Gastrocnemius medialis (tissue), 4 donors: ENCODE measurements around the gene PCCB. TPM values are rescaled to one million over a fixed set of nuclear protein-coding genes. Genes with fewer than 3 reads are reported as not detected.
"Not testable (repeated sequence)": the region's sequence is repeated elsewhere in the genome, so short reads cannot be mapped to it uniquely, and the experiment has no call there.

ENCODE experiments used
- ATAC-seq, 2 donors: fragments of 150-250 bp; one replicate each; pipeline ENCODE4 v1.9.1; 2016
- DNase-seq, 2 donors: peaks; one replicate each; pipeline ENCODE4 v3.0.0-alpha.2; 2019
- H3K27ac ChIP-seq, 4 donors: fragments of 200-600 bp; sonication (generic); 1 replicate in 1 of 4; 2 replicates in 3 of 4; pipeline ENCODE4 v1.5.1; 2016 to 2018; ENCODE audit warnings: mild to moderate bottlenecking in 2 of 4, moderate library complexity in 1 of 4
- H3K27me3 ChIP-seq, 3 donors: fragments of 200-600 bp; sonication (generic) in 2 of 3; 1 replicate in 1 of 3; 2 replicates in 2 of 3; pipeline versions ENCODE4 v1.5.1 to v1.6.0; 2016 to 2019; ENCODE audit warnings: mild to moderate bottlenecking in 1 of 3, moderate library complexity in 1 of 3
- H3K36me3 ChIP-seq, 2 donors: fragments of 200-600 bp; sonication (generic) in 1 of 2; one replicate each; pipeline ENCODE4 v1.5.1; 2017 to 2018
- H3K4me1 ChIP-seq, 2 donors: fragments of 200-600 bp; sonication (generic) in 1 of 2; one replicate each; pipeline ENCODE4 v1.5.1; 2016 to 2017; ENCODE audit warnings: mild to moderate bottlenecking in 2 of 2
- H3K4me3 ChIP-seq, 4 donors: fragments of 200-600 bp; sonication (generic) in 3 of 4; 1 replicate in 1 of 4; 2 replicates in 3 of 4; pipeline ENCODE4 v1.5.1; 2016 to 2019; ENCODE audit warnings: mild to moderate bottlenecking in 2 of 4
- H3K9me3 ChIP-seq, 3 donors: fragments of 200-600 bp; sonication (generic) in 2 of 3; 1 replicate in 1 of 3; 2 replicates in 2 of 3; pipeline ENCODE4 v1.5.1; 2016 to 2019
- POLR2A ChIP-seq, 2 donors: fragments of 450-650 bp; IDR thresholded peaks; one replicate each; pipeline ENCODE4 v1.6.1; 2017; ENCODE audit warnings: antibody characterized with exemption in 2 of 2, mild to moderate bottlenecking in 2 of 2, moderate library complexity in 2 of 2
- in situ Hi-C, 4 donors: fragments of 200-750 bp; cut with MboI; loops; one replicate each; pipeline versions ENCODE4 v1.15.0 to v1.8.0; 2017; ENCODE audit warnings: low sequenced_read_pairs in 4 of 4
- intact Hi-C: fragments of 100-400 bp; cut with DNase I; formaldehyde crosslinking; loops from one replicate; pipeline ENCODE4 v1.15.1; 2023; ENCODE audit warnings: low total_unique reads
- total RNA-seq, 4 donors: library from RNA; depleted of rRNA; stranded (reverse); fragments of >200 nt; gene quantifications; one replicate each; pipeline versions ENCODE4 v1.1.0 to v1.2.3, GENCODE V29; 2016
- TF ChIP-seq, protein P1 (sequence below), 5 experiments: fragments of 450-650 bp in 3 of 5; fragments of 200-600 bp in 2 of 5; sonication (generic) in 2 of 5; IDR thresholded peaks in 4 of 5; conservative IDR thresholded peaks in 1 of 5; 1 replicate in 4 of 5; 2 replicates in 1 of 5; pipeline ENCODE4 v1.5.1; 2016 to 2019; ENCODE audit warnings: antibody characterized with exemption in 5 of 5, mild to moderate bottlenecking in 3 of 5, moderate library complexity in 3 of 5

The PCCB gene
- total RNA-seq, 4 donors from 2014 or later: 29.8 to 41.4 (median 37.9) TPM

GRCh38 chr3:136263251-136263650, 13.1 kb downstream of the PCCB start:
- in situ Hi-C loops: loop anchor here in 1 of 4 donors (25.0 kb wide), 2 partner anchors 474 to 749 kb away; no protein-coding TSS in a partner anchor
- no peak for DNase-seq
- Histone ChIP-seq H3K4me1 (no peaks in the 10 kb centered on the region), H3K9me3 (no peaks in the 10 kb centered on the region), H3K36me3 (peaks cover 0 to 47% of the 10 kb centered on the region in 2 donors), H3K27ac (no peak overlapping the region), H3K27me3 (no peaks in the 10 kb centered on the region), H3K4me3 (no peak overlapping the region)
- ATAC-seq: no peak
- intact Hi-C loops: no loop called here
- TF ChIP-seq, protein P1, sequence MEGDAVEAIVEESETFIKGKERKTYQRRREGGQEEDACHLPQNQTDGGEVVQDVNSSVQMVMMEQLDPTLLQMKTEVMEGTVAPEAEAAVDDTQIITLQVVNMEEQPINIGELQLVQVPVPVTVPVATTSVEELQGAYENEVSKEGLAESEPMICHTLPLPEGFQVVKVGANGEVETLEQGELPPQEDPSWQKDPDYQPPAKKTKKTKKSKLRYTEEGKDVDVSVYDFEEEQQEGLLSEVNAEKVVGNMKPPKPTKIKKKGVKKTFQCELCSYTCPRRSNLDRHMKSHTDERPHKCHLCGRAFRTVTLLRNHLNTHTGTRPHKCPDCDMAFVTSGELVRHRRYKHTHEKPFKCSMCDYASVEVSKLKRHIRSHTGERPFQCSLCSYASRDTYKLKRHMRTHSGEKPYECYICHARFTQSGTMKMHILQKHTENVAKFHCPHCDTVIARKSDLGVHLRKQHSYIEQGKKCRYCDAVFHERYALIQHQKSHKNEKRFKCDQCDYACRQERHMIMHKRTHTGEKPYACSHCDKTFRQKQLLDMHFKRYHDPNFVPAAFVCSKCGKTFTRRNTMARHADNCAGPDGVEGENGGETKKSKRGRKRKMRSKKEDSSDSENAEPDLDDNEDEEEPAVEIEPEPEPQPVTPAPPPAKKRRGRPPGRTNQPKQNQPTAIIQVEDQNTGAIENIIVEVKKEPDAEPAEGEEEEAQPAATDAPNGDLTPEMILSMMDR (IDR thresholded peaks at IDR 0.05 in 4 of 5, conservative IDR thresholded peaks at IDR 0.05 in 1 of 5): no peak
- TF ChIP-seq POLR2A (IDR thresholded peaks at IDR 0.05): no peak

DNA sequence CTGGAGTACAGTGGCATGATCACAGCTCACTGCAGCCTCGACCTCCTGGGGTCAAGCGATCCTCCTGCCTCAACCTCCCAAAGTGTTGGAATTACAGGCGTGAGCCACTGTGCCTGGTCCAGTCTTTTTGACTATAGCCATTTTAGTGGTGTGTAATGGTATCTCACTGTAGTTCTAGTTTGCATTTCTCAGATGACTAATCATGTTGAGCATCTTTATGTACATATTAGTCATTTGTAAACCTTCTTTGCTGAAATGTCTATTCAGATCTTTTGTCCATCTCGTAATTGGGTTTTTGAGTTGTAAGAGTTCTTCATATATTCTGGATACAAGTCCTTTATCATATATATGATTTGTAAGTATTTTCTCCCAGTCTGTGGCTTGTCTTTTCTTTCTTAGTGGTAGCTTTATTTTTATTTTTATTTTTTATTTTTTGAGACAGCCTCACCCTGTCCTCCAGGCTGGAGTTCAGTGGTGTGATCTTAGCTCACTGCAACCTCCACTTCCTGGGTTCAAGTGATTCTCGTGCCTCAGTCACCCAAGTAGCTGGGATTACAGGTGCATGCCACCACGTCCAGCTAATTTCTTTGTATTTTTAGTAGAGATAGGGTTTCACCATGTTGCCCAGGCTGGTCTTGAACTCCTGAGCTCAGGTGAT, 16.5 kb downstream of the PCCB start:
- H3K27me3 ChIP-seq, H3K4me3 ChIP-seq, ATAC-seq, DNase-seq, H3K27ac ChIP-seq, intact Hi-C loops, H3K9me3 ChIP-seq, H3K4me1 ChIP-seq: not testable (repeated sequence)
- in situ Hi-C loops: loop anchor here in 1 of 4 donors (25.0 kb wide), 2 partner anchors 471 to 746 kb away; no protein-coding TSS in a partner anchor
- peaks cover 0 to 29% of the 10 kb centered on the region in 2 donors for H3K36me3 ChIP-seq

DNA sequence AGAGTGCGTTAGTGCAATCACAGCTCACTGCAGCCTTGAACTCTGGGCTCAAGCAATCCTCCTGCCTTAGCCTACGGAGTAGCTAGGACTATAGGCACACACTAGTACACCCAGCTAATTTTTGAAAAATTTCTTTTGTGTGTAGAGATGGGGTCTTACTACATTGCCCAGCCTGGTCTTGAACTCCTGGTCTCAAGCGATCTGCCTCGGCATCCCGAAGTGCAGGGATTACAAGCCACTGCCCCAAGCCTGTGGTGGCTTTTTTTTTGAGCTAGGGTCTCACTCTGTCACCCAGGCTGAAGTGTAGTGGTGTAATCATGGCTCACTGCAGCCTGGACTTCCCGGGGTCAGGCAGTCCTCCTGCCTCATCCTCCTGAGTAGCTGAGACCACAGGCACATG, 17.1 kb downstream of the PCCB start:
- DNase-seq: no peak
- intact Hi-C loops: no loop called here
- in situ Hi-C loops: loop anchor here in 1 of 4 donors (25.0 kb wide), 2 partner anchors 470 to 745 kb away; no protein-coding TSS in a partner anchor
- Histone ChIP-seq H3K27ac (no peak overlapping the region), H3K4me1 (peaks cover 0 to 2% of the 10 kb centered on the region in 2 donors), H3K9me3 (no peaks in the 10 kb centered on the region), H3K36me3 (peaks cover 0 to 23% of the 10 kb centered on the region in 2 donors), H3K4me3 (no peak overlapping the region), H3K27me3 (no peaks in the 10 kb centered on the region)
- no peak for ATAC-seq
- TF ChIP-seq, protein P1 (IDR thresholded peaks at IDR 0.05 in 4 of 5, conservative IDR thresholded peaks at IDR 0.05 in 1 of 5): no peak
- TF ChIP-seq POLR2A (IDR thresholded peaks at IDR 0.05): no peak

DNA sequence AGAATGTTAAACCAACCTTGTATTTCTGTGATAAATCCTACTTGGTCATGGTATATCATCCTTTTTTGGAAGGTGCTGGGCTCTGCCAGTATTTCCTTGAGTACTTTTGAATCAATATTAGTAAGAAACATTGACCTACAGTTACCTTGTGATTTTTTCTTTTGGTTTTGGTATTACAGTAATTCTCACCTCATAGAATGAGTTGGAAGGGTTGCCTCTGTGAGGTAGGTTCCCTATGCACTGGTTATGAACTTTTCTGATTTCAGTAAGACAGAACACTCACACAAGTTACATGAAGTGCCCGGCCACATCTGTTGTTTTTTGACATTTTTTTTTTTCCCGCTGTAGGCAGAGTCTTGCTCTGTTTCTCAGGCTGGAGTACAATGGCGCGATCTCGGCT, 20.0 kb downstream of the PCCB start:
- no peak overlapping the region for H3K27ac ChIP-seq
- H3K4me1 ChIP-seq: peaks cover 0 to 3% of the 10 kb centered on the region in 2 donors
- intact Hi-C loops: no loop called here
- H3K9me3 ChIP-seq: no peaks in the 10 kb centered on the region
- in situ Hi-C loops: loop anchor here in 1 of 4 donors (25.0 kb wide), 2 partner anchors 467 to 742 kb away; no protein-coding TSS in a partner anchor
- H3K4me3 ChIP-seq: no peak overlapping the region
- no peak for DNase-seq
- H3K27me3 ChIP-seq: no peaks in the 10 kb centered on the region
- H3K36me3 ChIP-seq: peaks cover 0 to 6% of the 10 kb centered on the region in 2 donors
- ATAC-seq: no peak
- TF ChIP-seq, protein P1 (IDR thresholded peaks at IDR 0.05 in 4 of 5, conservative IDR thresholded peaks at IDR 0.05 in 1 of 5): no peak
- TF ChIP-seq POLR2A (IDR thresholded peaks at IDR 0.05): no peak

DNA sequence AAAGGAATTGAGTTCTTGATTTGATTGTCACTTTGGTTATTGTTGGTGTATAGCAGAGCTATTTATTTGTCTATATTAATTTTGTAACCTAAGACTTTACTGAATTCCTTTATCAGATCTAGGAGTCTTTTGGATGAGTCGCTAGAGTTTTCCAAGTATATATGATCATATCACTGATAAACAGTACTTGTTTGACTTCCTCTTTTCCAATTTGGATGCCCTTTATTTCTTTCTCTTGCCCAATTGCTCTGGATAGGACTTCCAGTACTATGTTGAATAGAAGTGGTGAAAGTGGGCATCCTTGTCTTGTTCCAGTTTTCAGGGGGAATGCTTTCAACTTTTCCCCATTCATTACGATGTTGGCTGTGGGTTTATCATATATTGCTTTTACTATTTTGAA, 21.5 kb downstream of the PCCB start:
- H3K27me3 ChIP-seq, H3K27ac ChIP-seq, H3K4me1 ChIP-seq, H3K36me3 ChIP-seq, H3K9me3 ChIP-seq, DNase-seq, ATAC-seq, H3K4me3 ChIP-seq, intact Hi-C loops: not testable (repeated sequence)
- in situ Hi-C loops: loop anchor here in 1 of 4 donors (25.0 kb wide), 2 partner anchors 466 to 741 kb away; no protein-coding TSS in a partner anchor
